ENCODE results near the gene IL1R2.

IL1R2 gene

GRCh38 chr2:101991721-101992145, at the start of gene IL1R2:
TSS of gene IL1R2 (plus strand) at chr2:101991960. CDS start at chr2:102008576, 16,616 bp downstream.
- DNase-seq (ENCODE audit: low spot score) = no peak

GRCh38 chr2:101942851-101943250, 48.9 kb upstream of the IL1R2 start:
- no peak for DNase-seq (ENCODE audit: low spot score)

- DNase-seq (ENCODE audit: low spot score) = no peak
Observed at GRCh38 chr2:101946372-101947039, 45.3 kb upstream of the IL1R2 start.

- no peak for DNase-seq (ENCODE audit: low spot score)
Observed at GRCh38 chr2:101947374-101947773, 44.4 kb upstream of the IL1R2 start.

- DNase-seq (ENCODE audit: low spot score) = no peak
Observed at GRCh38 chr2:101948625-101949155, 43.1 kb upstream of the IL1R2 start.

GRCh38 chr2:101949304-101949703, 42.5 kb upstream of the IL1R2 start:
- no peak for DNase-seq (ENCODE audit: low spot score)

GRCh38 chr2:101951296-101951695, 40.5 kb upstream of the IL1R2 start:
- no peak for DNase-seq (ENCODE audit: low spot score)

- no peak for DNase-seq (ENCODE audit: low spot score)
Observed at GRCh38 chr2:101952551-101952950, 39.2 kb upstream of the IL1R2 start.

GRCh38 chr2:101956465-101957438, 35.0 kb upstream of the IL1R2 start:
- no peak for DNase-seq (ENCODE audit: low spot score)

- DNase-seq (ENCODE audit: low spot score) = no peak
Observed at GRCh38 chr2:101958061-101958460, 33.7 kb upstream of the IL1R2 start.

GRCh38 chr2:101960819-101961337, 30.9 kb upstream of the IL1R2 start:
- no peak for DNase-seq (ENCODE audit: low spot score)

GRCh38 chr2:101961338-101962191, 30.2 kb upstream of the IL1R2 start:
- DNase-seq (ENCODE audit: low spot score) = peak; percentile 56

- DNase-seq (ENCODE audit: low spot score) = no peak
Observed at GRCh38 chr2:101962309-101962708, 29.5 kb upstream of the IL1R2 start.

GRCh38 chr2:101963198-101963597, 28.6 kb upstream of the IL1R2 start:
- no peak for DNase-seq (ENCODE audit: low spot score)

GRCh38 chr2:101967826-101968513, 23.8 kb upstream of the IL1R2 start:
- no peak for DNase-seq (ENCODE audit: low spot score)

GRCh38 chr2:101969723-101970122, 22.0 kb upstream of the IL1R2 start:
- DNase-seq (ENCODE audit: low spot score) = no peak

- no peak for DNase-seq (ENCODE audit: low spot score)
Observed at GRCh38 chr2:101970901-101971300, 20.9 kb upstream of the IL1R2 start.

GRCh38 chr2:101971836-101972235, 19.9 kb upstream of the IL1R2 start:
- DNase-seq (ENCODE audit: low spot score) = no peak

GRCh38 chr2:101972621-101973434, 18.9 kb upstream of the IL1R2 start:
- DNase-seq (ENCODE audit: low spot score) = no peak

- no peak for DNase-seq (ENCODE audit: low spot score)
Observed at GRCh38 chr2:101974663-101975062, 17.1 kb upstream of the IL1R2 start.

Data from HuH-7.5 (cell line).